Measurements from ENCODE around the gene YOD1.

Gene YOD1

GRCh38 chr1:207014728-207015127 lies 36.3 kb downstream of the YOD1 start:
- TF ChIP-seq CTCF (IDR thresholded peaks at IDR 0.05; ENCODE audit: insufficient read depth, low read length, missing control alignments), result no peak
- H3K4me3 ChIP-seq (ENCODE audit: low read depth, low read length), result no peak overlapping the region
- DNase-seq (ENCODE audit: low read depth, low spot score), result no peak
- ChIA-PET POLR2A (no interaction called here), CTCF (interaction anchor here (1.0 to 4.5 kb wide), 3 partner anchors 10 to 103 kb away, joined by 4 to 25 read pairs (median 6); no protein-coding TSS in a partner anchor)

DNA sequence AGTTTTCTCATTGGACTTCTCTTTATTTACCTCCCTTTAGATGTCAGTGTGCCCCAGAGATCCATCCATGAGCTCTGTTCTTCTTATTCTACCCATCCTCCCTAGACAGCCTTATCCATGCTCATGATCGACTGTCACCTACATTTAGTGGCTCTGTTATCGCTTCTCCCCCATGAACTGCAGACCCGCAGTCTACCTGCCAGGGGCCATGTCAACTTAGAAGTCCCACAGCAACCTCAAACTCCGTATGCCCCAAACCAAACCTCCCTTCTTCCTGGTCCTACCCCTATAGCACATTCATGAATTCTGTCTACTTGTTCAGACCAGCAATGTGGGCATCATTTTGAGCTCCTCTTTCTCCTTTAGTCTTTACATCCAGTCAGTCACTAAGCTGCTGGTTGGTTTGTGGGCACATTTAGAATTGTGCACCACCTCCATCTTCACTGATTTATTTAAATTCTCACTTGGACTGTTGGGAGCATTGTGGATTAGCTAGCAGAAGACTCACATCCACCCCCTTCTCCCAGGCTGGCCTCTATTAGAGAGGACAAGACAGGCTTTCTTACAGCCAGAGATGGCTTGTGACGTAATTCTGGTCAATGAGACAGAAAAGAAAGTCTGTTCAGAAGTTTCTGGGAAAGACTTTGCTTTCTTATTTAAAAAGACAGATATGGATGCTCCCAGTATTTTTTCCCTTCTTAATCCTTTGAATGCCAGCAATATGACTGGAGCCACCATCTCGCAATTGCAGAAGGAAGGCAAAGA lies 37.5 kb downstream of the YOD1 start:
- TF ChIP-seq CTCF (IDR thresholded peaks at IDR 0.05; ENCODE audit: insufficient read depth, low read length, missing control alignments), result no peak
- H3K4me3 ChIP-seq (ENCODE audit: low read depth, low read length), result no peak overlapping the region
- ChIA-PET CTCF (interaction anchor here (1.3 to 4.5 kb wide), 2 partner anchors 9 to 20 kb away, joined by 3 to 25 read pairs; no protein-coding TSS in a partner anchor), POLR2A (no interaction called here)
- DNase-seq (ENCODE audit: low read depth, low spot score), result no peak

GRCh38 chr1:207010726-207011125 lies 40.3 kb downstream of the YOD1 start:
- no peak for DNase-seq (ENCODE audit: low read depth, low spot score)
- no peak for TF ChIP-seq CTCF (IDR thresholded peaks at IDR 0.05; ENCODE audit: insufficient read depth, low read length, missing control alignments)
- H3K4me3 ChIP-seq (ENCODE audit: low read depth, low read length), result no peak overlapping the region
- CTCF ChIA-PET, result interaction anchor here (2.3 kb wide), 1 partner anchor 10 kb away, joined by 8 read pairs; no protein-coding TSS in a partner anchor
- POLR2A ChIA-PET, result no interaction called here

DNA sequence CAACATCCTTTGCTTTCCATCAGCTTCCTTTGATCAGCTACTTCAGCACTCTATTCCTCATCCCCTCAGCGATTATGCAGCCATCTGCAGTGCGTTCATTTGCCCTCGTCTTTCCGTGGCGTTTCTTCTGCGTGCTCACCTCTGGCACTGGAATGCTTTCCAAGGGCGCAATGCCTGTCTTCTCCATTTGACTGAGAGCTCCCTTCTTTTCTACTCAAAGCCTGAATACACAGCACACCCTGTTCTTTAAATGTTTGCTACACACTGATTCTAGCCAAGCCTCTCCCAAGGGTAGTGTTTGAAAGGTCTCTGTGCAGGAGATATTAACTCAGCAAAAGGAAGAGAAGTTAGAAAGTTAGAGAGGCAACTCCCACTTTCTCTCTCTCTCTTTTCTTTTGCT lies 41.1 kb downstream of the YOD1 start:
- ChIA-PET CTCF (interaction anchor here (1.1 to 2.3 kb wide), 3 partner anchors 9 to 43 kb away, joined by 3 to 8 read pairs (median 3); partner anchors contain the start of gene PFKFB2), POLR2A (no interaction called here)
- no peak for DNase-seq (ENCODE audit: low read depth, low spot score)
- no peak for TF ChIP-seq CTCF (IDR thresholded peaks at IDR 0.05; ENCODE audit: insufficient read depth, low read length, missing control alignments)
- H3K4me3 ChIP-seq (ENCODE audit: low read depth, low read length), result no peak overlapping the region

DNA sequence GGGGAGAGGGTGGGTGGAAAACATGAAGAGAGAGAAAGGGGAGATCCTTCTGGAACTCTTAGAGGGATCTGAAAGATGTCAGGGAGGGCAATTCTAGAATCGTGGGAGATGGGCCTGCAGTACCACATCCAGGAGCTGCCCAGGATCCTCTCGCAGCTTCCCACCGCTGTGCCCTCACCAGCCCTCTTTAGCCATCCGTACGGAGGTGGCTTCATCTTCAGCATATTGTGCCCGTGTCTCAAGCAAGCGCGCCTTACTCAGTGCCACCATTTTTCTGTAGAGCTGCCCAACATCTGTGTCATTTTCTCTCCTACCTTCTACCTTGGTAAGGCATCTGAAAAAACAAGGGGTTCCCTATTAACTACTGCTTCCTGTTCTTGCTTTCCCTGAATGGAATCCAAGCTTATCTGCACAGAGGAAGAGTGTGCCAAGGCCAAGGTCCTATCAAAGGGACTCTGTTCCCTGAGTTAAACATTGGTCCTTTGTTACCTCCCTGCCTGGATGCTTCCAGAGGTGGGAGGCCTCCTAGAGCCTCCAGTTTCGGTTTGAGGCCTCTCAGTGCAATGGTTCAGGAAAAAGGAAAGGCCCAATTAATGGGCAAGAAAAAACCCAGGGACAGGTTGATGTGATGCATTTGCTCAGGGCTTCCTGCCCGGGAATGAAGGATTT lies 41.7 kb downstream of the YOD1 start:
- ChIA-PET POLR2A (no interaction called here), CTCF (interaction anchor here (1.1 to 5.8 kb wide), 4 partner anchors 10 to 43 kb away, joined by 3 to 41 read pairs (median 6); partner anchors contain the start of gene PFKFB2)
- no peak for DNase-seq (ENCODE audit: low read depth, low spot score)
- TF ChIP-seq CTCF (IDR thresholded peaks at IDR 0.05; ENCODE audit: insufficient read depth, low read length, missing control alignments), result no peak
- H3K4me3 ChIP-seq (ENCODE audit: low read depth, low read length), result no peak overlapping the region
